Astrocyte (in vitro differentiated cells and primary cell): Measurements from ENCODE around the gene GMDS. TPM values are rescaled to one million over a fixed set of nuclear protein-coding genes. Genes with fewer than 3 reads are reported as not detected.

Source experiments
- DNase-seq: peaks from one replicate; pipeline ENCODE4 v3.0.0-alpha.2; 2010; ENCODE audit warnings: low read depth
- FAIRE-seq: peaks from 2 replicates; lab custom pipeline; 2011; peaks lifted over from hg19 to GRCh38; lab: Jason Lieb, UNC
- H2AFZ ChIP-seq: 2 replicates; pipeline ENCODE4 v1.6.0; 2012; ENCODE audit warnings: low read depth, low read length, inconsistent platforms
- H3K27ac ChIP-seq: 2 replicates; pipeline ENCODE4 v1.5.1; 2011; ENCODE audit warnings: low read depth, low read length, inconsistent platforms
- H3K27me3 ChIP-seq: 2 replicates; pipeline ENCODE4 v1.6.0; 2011; ENCODE audit warnings: low read length, inconsistent platforms; ENCODE audit not compliant: insufficient read depth
- H3K36me3 ChIP-seq: 2 replicates; pipeline ENCODE4 v1.5.1; 2011; ENCODE audit warnings: low read length, inconsistent platforms; ENCODE audit not compliant: insufficient read depth
- H3K4me1 ChIP-seq: 2 replicates; pipeline ENCODE4 v1.5.1; 2011; ENCODE audit warnings: low read length, inconsistent platforms; ENCODE audit not compliant: insufficient read depth
- H3K4me2 ChIP-seq: 2 replicates; pipeline ENCODE4 v1.6.0; 2012; ENCODE audit warnings: low read length, inconsistent platforms
- H3K4me3 ChIP-seq: 2 replicates; pipeline ENCODE4 v1.5.1; 2011; ENCODE audit warnings: low read depth, mild to moderate bottlenecking, low read length, inconsistent platforms; ENCODE audit not compliant: insufficient read depth
- H3K79me2 ChIP-seq: 2 replicates; pipeline ENCODE4 v1.6.0; 2012; ENCODE audit warnings: mild to moderate bottlenecking, low read length, inconsistent platforms; ENCODE audit not compliant: insufficient read depth
- H3K9ac ChIP-seq: 2 replicates; pipeline ENCODE4 v1.6.0; 2012; ENCODE audit warnings: mild to moderate bottlenecking, low read length, inconsistent platforms
- H3K9me3 ChIP-seq: 2 replicates; pipeline ENCODE4 v1.5.1; 2012; ENCODE audit warnings: low read depth, mild to moderate bottlenecking, low read length, inconsistent platforms; ENCODE audit not compliant: insufficient read depth
- H4K20me1 ChIP-seq: 2 replicates; pipeline ENCODE4 v1.6.0; 2012; ENCODE audit warnings: low read length, inconsistent platforms; ENCODE audit not compliant: insufficient read depth
- H3K27ac Mint-ChIP-seq: one replicate; pipeline ENCODE4 v1.8.0; 2021; ENCODE audit warnings: mild to moderate bottlenecking, mixed read lengths; ENCODE audit not compliant: unreplicated experiment
- H3K27me3 Mint-ChIP-seq: one replicate; pipeline ENCODE4 v1.8.0; 2021; ENCODE audit warnings: low read depth, mixed read lengths; ENCODE audit not compliant: unreplicated experiment
- H3K36me3 Mint-ChIP-seq: one replicate; pipeline ENCODE4 v1.8.0; 2021; ENCODE audit warnings: low read depth, mixed read lengths; ENCODE audit not compliant: unreplicated experiment
- H3K4me1 Mint-ChIP-seq: one replicate; pipeline ENCODE4 v1.8.0; 2021; ENCODE audit warnings: low read depth, mixed read lengths; ENCODE audit not compliant: unreplicated experiment
- H3K4me3 Mint-ChIP-seq: one replicate; pipeline ENCODE4 v1.8.0; 2021; ENCODE audit warnings: mild to moderate bottlenecking, moderate library complexity, mixed read lengths; ENCODE audit not compliant: unreplicated experiment
- H3K9me3 Mint-ChIP-seq: one replicate; pipeline ENCODE4 v1.8.0; 2021; ENCODE audit warnings: mild to moderate bottlenecking, mixed read lengths; ENCODE audit not compliant: unreplicated experiment
- EZH2 ChIP-seq: IDR thresholded peaks from 2 replicates; pipeline ENCODE4 v1.6.1; 2012; ENCODE audit warnings: mild to moderate bottlenecking, low read length, inconsistent platforms; ENCODE audit not compliant: insufficient read depth
- total RNA-seq: library from RNA; stranded (reverse); gene quantifications from 2 replicates; pipeline ENCODE4 v1.2.1, GENCODE V29; 2021
- TF ChIP-seq, protein P1 (sequence below): IDR thresholded peaks from 2 replicates; pipeline ENCODE4 v1.5.1; 2011; ENCODE audit warnings: low read depth, mild to moderate bottlenecking, inconsistent platforms, low read length, moderate library complexity; ENCODE audit not compliant: insufficient read depth

Gene GMDS
- total RNA-seq, 1 donor from 2014 or later = 9.4 TPM

- no peaks in the 10 kb centered on the region for H3K4me1 ChIP-seq
- Mint-ChIP-seq H3K36me3 (no peaks in the 10 kb centered on the region), H3K27ac (no peak overlapping the region), H3K4me1 (peaks cover 17% of the 10 kb centered on the region), H3K9me3 (no peaks in the 10 kb centered on the region), H3K27me3 (no peaks in the 10 kb centered on the region), H3K4me3 (no peak overlapping the region)
- H3K4me2 ChIP-seq = no peak overlapping the region
- no peaks in the 10 kb centered on the region for H4K20me1 ChIP-seq
- H3K27me3 ChIP-seq = no peaks in the 10 kb centered on the region
- no peak for TF ChIP-seq EZH2
- TF ChIP-seq, protein P1, sequence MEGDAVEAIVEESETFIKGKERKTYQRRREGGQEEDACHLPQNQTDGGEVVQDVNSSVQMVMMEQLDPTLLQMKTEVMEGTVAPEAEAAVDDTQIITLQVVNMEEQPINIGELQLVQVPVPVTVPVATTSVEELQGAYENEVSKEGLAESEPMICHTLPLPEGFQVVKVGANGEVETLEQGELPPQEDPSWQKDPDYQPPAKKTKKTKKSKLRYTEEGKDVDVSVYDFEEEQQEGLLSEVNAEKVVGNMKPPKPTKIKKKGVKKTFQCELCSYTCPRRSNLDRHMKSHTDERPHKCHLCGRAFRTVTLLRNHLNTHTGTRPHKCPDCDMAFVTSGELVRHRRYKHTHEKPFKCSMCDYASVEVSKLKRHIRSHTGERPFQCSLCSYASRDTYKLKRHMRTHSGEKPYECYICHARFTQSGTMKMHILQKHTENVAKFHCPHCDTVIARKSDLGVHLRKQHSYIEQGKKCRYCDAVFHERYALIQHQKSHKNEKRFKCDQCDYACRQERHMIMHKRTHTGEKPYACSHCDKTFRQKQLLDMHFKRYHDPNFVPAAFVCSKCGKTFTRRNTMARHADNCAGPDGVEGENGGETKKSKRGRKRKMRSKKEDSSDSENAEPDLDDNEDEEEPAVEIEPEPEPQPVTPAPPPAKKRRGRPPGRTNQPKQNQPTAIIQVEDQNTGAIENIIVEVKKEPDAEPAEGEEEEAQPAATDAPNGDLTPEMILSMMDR = no peak
- no peak overlapping the region for H3K27ac ChIP-seq
- no peak for FAIRE-seq
- no peak overlapping the region for H3K9ac ChIP-seq
- no peak overlapping the region for H2AFZ ChIP-seq
- H3K9me3 ChIP-seq = no peaks in the 10 kb centered on the region
- no peaks in the 10 kb centered on the region for H3K79me2 ChIP-seq
- H3K4me3 ChIP-seq = no peak overlapping the region
- no peaks in the 10 kb centered on the region for H3K36me3 ChIP-seq
- no peak for DNase-seq
Measured at GRCh38 chr6:1744543-1744942, 500.9 kb downstream of the GMDS start.

DNA sequence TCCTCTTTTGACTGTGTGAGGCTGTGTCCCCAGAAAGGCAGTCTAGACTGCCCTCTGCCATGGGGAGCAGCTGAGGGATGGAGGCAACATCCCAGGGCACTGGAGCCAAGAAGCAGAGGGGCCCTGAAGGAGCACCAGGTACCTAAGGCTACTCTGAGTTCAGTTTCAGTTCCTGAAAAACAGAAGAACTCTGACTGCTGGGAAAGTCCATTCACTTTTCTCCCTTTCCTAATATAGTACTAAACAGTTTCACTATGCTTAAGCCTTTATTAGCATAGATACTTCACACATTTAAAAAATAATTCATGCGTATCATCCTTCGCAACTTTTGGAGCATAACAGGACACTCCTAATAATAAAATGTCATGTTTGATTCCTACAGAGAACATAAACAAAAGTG lies 505.7 kb downstream of the GMDS start:
- H3K4me3 Mint-ChIP-seq = no peak overlapping the region
- H3K4me3 ChIP-seq = no peak overlapping the region

GRCh38 chr6:1739220-1739619 lies 506.2 kb downstream of the GMDS start:
- Histone ChIP-seq H3K9me3 (no peaks in the 10 kb centered on the region), H3K79me2 (no peaks in the 10 kb centered on the region), H3K4me3 (no peak overlapping the region), H4K20me1 (peaks cover 9% of the 10 kb centered on the region), H3K36me3 (no peaks in the 10 kb centered on the region), H3K4me2 (no peak overlapping the region), H3K9ac (no peak overlapping the region), H2AFZ (no peak overlapping the region), H3K27me3 (no peaks in the 10 kb centered on the region), H3K27ac (no peak overlapping the region), H3K4me1 (no peaks in the 10 kb centered on the region)
- H3K27me3 Mint-ChIP-seq = peaks cover 5% of the 10 kb centered on the region
- no peak overlapping the region for H3K4me3 Mint-ChIP-seq
- peaks cover 3% of the 10 kb centered on the region for H3K4me1 Mint-ChIP-seq
- DNase-seq (no peak), FAIRE-seq (no peak)
- TF ChIP-seq, protein P1 = no peak
- no peak for TF ChIP-seq EZH2
- no peaks in the 10 kb centered on the region for H3K9me3 Mint-ChIP-seq
- H3K36me3 Mint-ChIP-seq = no peaks in the 10 kb centered on the region
- H3K27ac Mint-ChIP-seq = no peak overlapping the region

More for the DNA sequence above, 505.7 kb downstream of the GMDS start:
- Histone ChIP-seq H3K9ac (no peak overlapping the region), H3K27me3 (no peaks in the 10 kb centered on the region), H3K79me2 (no peaks in the 10 kb centered on the region), H3K9me3 (no peaks in the 10 kb centered on the region), H3K4me2 (no peak overlapping the region), H3K36me3 (no peaks in the 10 kb centered on the region), H3K27ac (no peak overlapping the region), H2AFZ (no peak overlapping the region), H4K20me1 (peaks cover 9% of the 10 kb centered on the region), H3K4me1 (no peaks in the 10 kb centered on the region)
- TF ChIP-seq, protein P1 = no peak
- TF ChIP-seq EZH2 = no peak
- H3K4me1 Mint-ChIP-seq = peaks cover 5% of the 10 kb centered on the region
- no peaks in the 10 kb centered on the region for H3K36me3 Mint-ChIP-seq
- FAIRE-seq = no peak
- no peak for DNase-seq
- H3K27me3 Mint-ChIP-seq = peaks cover 5% of the 10 kb centered on the region
- H3K9me3 Mint-ChIP-seq = no peaks in the 10 kb centered on the region
- H3K27ac Mint-ChIP-seq = no peak overlapping the region
